Measurements from ENCODE around the gene NOXO1. TPM values are rescaled to one million over a fixed set of nuclear protein-coding genes. Genes with fewer than 3 reads are reported as not detected.

The NOXO1 gene
- total and polyA plus RNA-seq, 2 donors (not counting 3 experiments of a cell fraction or from before 2014, with no cell fraction given): 0.37 to 0.60 TPM

DNA sequence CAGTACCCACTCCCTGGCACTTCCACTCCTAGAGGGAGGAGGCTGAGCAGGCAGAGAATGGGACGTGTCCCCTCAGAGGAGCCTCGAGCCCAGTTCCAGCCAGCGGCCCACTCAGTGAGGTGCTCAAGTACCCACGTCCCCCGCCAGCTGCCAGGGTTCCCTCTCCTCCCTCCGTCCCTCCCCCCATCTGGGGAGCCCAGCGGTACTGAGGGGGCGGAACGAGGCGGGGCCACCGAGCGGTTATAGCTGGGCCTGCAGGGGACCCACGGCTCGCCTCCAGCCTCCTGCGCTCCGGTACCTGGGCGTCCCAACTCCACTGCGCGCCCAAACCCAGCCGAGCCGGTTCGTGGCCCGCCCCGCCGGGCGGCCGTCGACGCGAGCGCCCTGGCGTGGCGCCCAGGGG is 38.2 kb upstream of the NOXO1 start, which contains the start of gene NPW:
TSS of gene NPW (plus strand) at position 268 of the 403 bp plus-strand sequence.
- no TSS peak for BruUV-seq (replicated peaks)
- ChIA-PET CTCF (interaction anchor here (1.5 to 8.9 kb wide), 2 partner anchors 15 to 121 kb away, joined by 6 to 137 read pairs; no protein-coding TSS in a partner anchor), POLR2A (no interaction called here)
- no peak within 1 kb of the TSS for H3K9ac ChIP-seq (replicated peaks; ENCODE audit: extremely low read depth, insufficient read depth, low read length)
- intact Hi-C loops (cut with micrococcal nuclease) (no loop called here), dilution Hi-C loops (cut with MboI; ENCODE audit: extremely low pct_ligation_motif_present, low sequenced_read_pairs) (no loop called here)
- no peaks in the 10 kb centered on the region for H3K36me3 ChIP-seq (ENCODE audit: control insufficient read depth in 2 of 2, extremely low read depth in 1 of 2, insufficient read depth in 2 of 2, low read length in 2 of 2)
- H3K9me1 ChIP-seq (replicated peaks; ENCODE audit: control insufficient read depth, extremely low read depth, insufficient read depth, low read length): no peaks in the 10 kb centered on the region
- H3K4me2 ChIP-seq (ENCODE audit: insufficient read depth, low read length): peak within 1 kb of the TSS; percentile 8
- no peak within 1 kb of the TSS for H3K27ac ChIP-seq (ENCODE audit: insufficient read depth, low read depth, low read length)
- H4K20me1 ChIP-seq (replicated peaks; ENCODE audit: control insufficient read depth, extremely low read depth, insufficient read depth, low read length): no peaks in the 10 kb centered on the region
- TF ChIP-seq GATA2 (IDR thresholded peaks at IDR 0.05; ENCODE audit: insufficient read depth, insufficient read length, low read depth, low read length) (no peak), POLR2AphosphoS5 (IDR thresholded peaks at IDR 0.05; ENCODE audit: insufficient read depth, low read depth, low read length) (no peak), POLR2A (IDR thresholded peaks at IDR 0.05; ENCODE audit: low read depth, low read length) (no peak), JUN (IDR thresholded peaks at IDR 0.05; ENCODE audit: borderline replicate concordance, insufficient read depth, insufficient read length, low read depth) (no peak), MYC (IDR thresholded peaks at IDR 0.05; ENCODE audit: low read depth, low read length) (no peak), FOS (IDR thresholded peaks at IDR 0.05; ENCODE audit: borderline replicate concordance, insufficient read depth, low read length) (no peak), EZH2 (IDR thresholded peaks at IDR 0.05; ENCODE audit: borderline replicate concordance, low read depth, low read length, severe bottlenecking) (no peak)
- TF ChIP-seq, protein P1, sequence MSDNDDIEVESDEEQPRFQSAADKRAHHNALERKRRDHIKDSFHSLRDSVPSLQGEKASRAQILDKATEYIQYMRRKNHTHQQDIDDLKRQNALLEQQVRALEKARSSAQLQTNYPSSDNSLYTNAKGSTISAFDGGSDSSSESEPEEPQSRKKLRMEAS (IDR thresholded peaks at IDR 0.05; ENCODE audit: insufficient read depth, insufficient read length): no peak
- TF ChIP-seq, protein P2, sequence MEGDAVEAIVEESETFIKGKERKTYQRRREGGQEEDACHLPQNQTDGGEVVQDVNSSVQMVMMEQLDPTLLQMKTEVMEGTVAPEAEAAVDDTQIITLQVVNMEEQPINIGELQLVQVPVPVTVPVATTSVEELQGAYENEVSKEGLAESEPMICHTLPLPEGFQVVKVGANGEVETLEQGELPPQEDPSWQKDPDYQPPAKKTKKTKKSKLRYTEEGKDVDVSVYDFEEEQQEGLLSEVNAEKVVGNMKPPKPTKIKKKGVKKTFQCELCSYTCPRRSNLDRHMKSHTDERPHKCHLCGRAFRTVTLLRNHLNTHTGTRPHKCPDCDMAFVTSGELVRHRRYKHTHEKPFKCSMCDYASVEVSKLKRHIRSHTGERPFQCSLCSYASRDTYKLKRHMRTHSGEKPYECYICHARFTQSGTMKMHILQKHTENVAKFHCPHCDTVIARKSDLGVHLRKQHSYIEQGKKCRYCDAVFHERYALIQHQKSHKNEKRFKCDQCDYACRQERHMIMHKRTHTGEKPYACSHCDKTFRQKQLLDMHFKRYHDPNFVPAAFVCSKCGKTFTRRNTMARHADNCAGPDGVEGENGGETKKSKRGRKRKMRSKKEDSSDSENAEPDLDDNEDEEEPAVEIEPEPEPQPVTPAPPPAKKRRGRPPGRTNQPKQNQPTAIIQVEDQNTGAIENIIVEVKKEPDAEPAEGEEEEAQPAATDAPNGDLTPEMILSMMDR (IDR thresholded peaks at IDR 0.05; ENCODE audit: extremely low read depth in 1 of 2, insufficient read depth in 1 of 2, low read depth in 1 of 2, low read length in 2 of 2): no peak
- H3K79me2 ChIP-seq (ENCODE audit: control insufficient read depth, insufficient read depth, low read length): no peaks in the 10 kb centered on the region
- H3K4me1 ChIP-seq (ENCODE audit: control insufficient read depth, extremely low read depth, insufficient read depth, low read length): peaks cover 15% of the 10 kb centered on the region
- no peaks in the 10 kb centered on the region for H3K9me3 ChIP-seq (replicated peaks; ENCODE audit: control insufficient read depth, insufficient read depth, low read length)
- peaks cover 4 to 11% of the 10 kb centered on the region in 2 experiments for H3K27me3 ChIP-seq (ENCODE audit: control insufficient read depth in 2 of 2, insufficient read depth in 2 of 2, low read length in 2 of 2)
- H3K4me3 ChIP-seq (replicated peaks in 1 of 3; ENCODE audit: insufficient read depth in 1 of 3, low read depth in 1 of 3, low read length in 3 of 3): no peak within 1 kb of the TSS
- peak within 1 kb of the TSS; percentile 27 for H2AFZ ChIP-seq (ENCODE audit: low read depth, low read length)
- FAIRE-seq: no peak
- DNase-seq (ENCODE audit: low read depth, low spot score): no peak

All from endothelial cell of umbilical vein (primary cell).